HuH-7 (cell line): ENCODE results near the gene RAC3.

Experiments
- DNase-seq: peaks from one replicate; pipeline ENCODE4 v3.0.0; 2011; ENCODE audit warnings: low spot score

Gene RAC3

DNA sequence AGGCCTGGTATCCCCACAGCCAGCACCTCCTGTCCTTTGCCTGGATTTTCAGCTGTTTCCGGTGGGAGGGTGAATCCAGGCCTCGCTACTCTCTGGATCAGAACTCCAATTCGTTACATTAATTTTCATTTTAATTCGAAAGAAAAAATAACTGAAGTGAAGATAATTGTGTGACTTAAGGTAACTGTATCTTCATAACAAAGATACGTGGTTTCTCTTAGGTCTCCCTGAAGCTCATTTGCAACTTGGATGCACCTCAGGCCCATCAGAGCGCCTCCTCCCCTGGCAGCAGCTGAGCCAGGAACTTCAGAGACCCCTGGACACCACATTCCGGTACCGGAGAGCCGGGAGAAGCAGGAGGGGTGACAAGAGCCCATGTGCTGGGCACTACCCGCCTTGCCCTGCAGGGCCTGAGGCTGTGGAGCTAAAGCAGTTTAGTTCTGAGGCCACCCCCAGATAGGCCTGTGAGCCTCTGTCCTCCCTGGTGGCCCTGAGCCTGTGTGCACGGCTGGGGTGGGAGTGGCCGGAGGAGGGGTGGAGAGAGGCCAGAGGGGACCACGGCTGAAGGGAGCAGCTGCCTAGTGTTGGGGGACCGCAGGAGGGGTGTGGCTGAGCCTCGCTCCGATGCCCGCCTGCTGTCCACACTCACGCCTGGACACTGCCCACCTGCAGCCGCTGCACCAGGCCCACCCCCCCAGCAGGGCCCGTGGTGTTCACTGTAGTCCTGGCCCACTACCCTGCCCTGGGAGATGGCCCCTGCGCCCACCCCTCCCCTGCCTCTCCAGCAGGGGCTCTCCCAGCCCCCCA lies 45.5 kb downstream of the RAC3 start:
- DNase-seq, result no peak

DNA sequence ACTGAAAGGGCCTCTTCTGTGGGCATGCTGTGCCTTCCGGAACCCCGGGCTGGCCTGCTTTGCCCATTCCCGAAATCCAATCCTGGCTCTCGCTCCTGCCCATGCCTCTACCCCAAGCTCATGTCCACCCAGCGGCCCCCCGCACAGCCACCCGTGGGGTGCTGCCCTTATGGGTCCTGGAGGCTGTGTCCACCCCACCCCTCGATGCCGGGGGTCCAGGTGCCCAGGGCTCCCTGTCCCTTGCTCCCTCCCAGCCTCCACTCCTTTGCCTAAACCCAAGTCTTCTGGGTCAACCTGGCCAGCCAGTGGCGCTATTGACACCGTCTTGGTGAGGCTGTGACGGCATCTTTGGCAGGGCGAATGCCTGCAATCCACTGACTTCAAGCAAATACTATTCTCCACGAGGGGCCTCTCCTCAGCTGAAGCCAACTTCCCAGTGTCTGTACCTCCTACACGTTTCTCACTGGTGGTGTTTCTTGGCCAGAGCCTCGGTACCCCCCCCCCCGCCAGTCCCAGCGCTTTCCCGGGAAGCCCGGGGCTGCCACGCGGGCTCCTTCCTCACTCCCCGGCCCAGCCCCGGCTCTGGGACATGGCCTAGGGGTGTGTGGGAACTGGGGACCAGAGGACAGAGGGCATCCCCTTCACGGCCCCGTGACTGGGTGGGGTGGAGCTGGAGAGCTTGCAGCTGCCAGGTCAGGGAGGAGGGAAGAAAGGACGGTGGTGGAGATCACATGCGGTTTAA lies 46.3 kb downstream of the RAC3 start:
- DNase-seq, result no peak

DNA sequence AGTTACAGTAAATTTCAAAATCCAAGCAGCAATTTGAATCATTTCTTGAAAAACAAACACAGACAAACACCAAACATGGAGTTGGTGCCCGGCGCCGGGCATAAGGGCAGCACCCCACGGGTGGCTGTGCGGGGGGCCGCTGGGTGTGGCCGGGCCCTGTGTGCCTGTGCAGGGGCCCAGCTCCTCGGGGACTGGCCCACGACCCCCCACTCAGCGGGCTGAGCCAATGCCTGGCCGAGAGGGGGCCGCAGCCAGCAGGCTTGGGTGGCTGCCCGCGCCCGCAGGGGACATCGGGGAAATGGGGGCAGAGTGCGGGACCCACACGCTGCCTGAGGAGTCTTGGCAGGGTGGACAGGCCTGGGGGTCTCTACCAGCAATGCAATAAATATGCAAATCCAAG lies 47.0 kb downstream of the RAC3 start:
- no peak for DNase-seq

DNA sequence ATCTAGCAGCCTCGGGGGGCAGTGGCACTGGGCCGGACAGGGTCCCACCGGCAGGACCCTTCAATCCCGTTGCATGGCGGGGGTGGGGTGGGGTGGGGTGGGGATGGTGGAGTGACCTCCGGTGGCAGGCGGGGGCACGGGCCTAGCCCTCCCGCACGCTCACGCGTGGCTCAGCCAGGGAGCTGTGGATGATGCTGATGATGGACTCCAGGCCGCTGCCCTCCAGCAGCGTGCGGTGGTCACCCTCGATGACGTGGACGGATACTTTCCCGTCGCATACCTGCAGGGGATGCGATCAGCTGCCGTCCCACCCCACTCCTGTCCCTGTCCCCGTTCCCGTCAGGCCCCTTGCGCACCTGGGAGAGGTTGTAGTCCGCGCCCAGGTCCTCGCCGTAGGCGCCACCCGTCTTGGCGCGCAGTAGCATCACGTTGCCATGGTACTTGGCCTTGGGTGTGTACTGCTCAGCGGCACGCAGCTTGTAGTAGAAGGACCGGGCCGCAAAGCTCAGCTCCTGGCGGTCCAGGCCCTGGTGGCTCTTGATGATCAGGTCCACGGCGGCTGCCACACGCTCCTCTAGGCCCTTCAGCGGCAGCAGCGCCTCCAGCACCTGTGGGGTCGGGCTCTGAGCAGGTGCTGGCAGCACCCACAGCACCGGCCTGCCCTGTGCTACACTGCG lies 47.7 kb downstream of the RAC3 start:
- DNase-seq, result no peak

DNA sequence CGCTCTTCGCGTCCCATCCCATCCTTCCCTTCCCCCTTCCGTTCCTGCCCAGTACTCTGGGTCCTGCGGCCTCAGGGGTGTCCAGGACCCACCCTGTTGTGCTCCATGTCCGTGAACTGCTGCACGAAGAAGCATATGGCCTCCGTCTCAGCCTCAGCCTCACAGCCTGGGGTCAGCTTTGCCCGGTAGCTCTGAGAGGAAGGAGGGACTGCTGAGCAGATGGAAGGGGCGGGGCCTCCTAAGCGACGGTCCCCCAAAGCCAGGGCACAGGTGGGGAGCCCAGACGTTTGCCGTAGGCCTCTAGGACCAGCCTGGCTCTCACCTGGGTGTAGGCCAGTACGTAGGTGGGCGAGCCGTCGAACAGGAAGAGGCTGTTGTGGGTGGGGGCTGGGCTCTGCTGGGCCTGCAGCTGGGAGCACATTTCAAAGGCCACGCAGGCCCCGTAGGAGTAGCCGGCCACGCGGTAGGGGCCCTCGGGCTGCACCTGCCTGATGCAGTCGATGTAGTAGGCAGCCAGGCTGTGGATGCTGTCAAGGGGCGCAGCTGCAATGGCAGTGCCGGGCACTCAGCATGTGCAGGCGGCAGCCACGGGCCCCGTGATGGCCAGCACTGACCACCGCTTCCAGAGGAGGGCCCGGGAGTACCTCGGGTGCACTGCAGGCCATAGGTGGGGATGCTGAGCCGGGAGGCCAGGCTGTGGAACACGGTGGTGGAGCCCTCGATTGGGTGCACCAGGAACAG lies 48.7 kb downstream of the RAC3 start:
- no peak for DNase-seq

DNA sequence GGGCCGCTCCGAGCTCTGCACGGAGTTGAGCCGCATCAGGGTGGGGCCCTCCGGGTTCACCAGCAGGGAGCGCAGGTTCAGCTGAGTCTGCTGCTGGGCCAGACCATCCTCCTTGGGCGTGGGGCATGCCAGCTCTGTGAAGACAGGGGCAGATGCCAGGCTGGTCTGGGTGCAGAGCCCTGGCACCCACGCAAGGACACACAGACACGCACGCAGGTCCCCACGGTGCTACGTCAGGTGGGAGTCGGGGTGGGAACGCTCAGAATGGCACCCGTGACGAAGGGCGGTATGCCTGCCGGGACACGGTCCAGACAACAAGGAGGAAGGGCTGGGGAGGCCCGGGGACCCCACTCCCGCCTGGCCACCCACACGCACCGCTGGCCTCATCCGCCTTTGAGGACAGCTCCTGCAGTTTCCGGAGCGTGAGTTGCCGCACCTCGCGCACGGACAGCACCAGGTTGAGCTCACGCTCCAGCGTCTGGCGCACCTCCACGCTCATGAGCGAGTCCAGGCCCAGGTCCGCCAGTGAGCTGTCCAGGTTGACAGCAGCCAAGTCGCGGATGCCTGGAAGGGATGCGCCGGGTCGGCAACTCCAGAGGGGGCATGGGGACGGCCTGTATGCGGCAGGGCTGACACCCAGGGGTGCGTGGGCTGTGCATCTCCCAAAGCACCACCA lies 49.4 kb downstream of the RAC3 start:
- DNase-seq, result no peak

DNA sequence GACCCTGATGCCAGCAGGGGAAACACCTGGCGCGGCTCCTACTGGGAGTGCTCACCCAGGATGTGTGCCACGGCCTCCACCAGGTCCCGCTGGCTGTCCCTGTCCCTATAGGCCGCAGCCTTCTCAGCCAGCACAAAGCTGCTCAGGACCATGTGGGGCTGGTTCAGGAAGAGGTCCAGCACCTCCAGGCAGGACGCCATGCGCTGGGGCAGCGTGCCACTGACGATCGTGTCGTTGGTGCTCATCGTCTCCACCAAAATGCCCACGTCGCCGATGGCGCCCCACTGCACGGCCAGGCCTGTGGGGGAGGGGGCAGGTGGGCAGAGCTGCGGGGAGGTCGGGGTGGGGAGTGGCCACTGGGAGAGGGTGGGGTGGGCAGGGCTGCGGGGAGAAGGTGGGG lies 50.1 kb downstream of the RAC3 start:
- DNase-seq, result no peak

DNA sequence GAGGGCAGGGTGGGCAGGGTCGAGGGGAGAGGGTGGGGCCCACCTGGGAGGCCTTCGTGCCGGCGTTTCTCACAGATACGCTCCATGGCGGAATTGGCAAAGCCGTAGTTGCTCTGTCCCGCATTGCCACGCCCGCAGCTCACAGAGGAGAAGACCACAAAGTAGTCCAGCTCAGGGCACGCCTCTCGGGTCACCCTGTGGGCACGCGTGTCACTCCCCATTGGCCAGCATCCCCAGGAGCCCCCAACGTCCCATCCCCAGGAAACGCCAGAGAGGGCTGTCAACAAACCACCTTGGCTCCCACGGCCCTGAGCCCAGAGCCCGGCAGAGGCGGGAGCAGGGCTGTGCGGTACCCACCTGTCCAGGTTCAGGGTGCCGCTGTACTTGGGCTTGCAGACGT lies 50.5 kb downstream of the RAC3 start:
- no peak for DNase-seq

DNA sequence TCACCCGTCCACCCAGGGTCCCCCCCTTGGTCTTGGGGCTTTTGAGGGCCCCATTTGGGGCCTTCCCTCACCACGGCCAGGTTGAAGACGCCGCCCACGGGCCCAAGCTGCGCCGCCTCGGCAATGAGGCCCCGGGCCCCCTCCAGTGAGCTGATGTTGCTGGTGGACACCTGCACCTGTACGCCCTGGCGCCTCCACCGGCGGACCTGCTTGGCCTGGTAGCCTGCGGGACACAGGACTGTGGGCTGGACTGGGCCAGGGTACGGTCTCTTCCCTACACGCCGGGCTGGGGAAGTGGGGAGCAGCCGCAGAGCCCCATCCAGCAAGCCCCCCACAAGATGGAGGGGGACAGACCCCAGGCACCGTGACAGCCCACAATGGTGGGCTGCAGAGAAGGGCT lies 51.0 kb downstream of the RAC3 start:
- DNase-seq, result no peak

DNA sequence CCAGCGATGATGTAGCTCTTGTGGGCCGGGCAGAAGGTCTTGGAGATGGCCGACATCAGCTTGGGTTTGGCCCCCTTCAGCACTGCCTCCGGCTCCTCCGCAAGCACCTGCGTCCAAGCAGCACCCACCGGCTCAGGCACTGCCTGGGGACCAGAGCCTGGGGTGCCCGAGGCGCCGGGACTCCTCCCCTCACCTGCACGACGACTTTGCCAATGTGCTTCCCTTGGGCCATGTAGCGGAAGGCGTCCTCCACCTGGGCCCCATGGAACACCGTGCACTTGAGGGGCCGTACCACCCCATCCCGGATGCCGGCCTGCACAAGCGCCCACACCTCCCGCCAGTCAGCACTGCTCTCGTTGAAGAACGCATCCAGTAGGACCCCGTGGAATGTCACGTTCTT lies 51.5 kb downstream of the RAC3 start:
- no peak for DNase-seq
